Ascending aorta (tissue), 2 donors: ENCODE results near the gene ERC1. TPM values are rescaled to one million over a fixed set of nuclear protein-coding genes. Genes with fewer than 3 reads are reported as not detected.

ENCODE experiments used
- DNase-seq, 2 donors: peaks; one replicate each; pipeline ENCODE4 v3.0.0-alpha.2; 2019; ENCODE audit warnings: low spot score in 2 of 2
- H3K27ac ChIP-seq, 2 donors: fragments of 200-600 bp; sonication (generic); one replicate each; pipeline ENCODE4 v1.5.1; 2016 to 2017; ENCODE audit warnings: mild to moderate bottlenecking in 1 of 2
- H3K27me3 ChIP-seq: fragments of 200-600 bp; sonication (generic); one replicate; pipeline ENCODE4 v1.5.1; 2017
- H3K36me3 ChIP-seq, 2 donors: fragments of 200-600 bp; sonication (generic); one replicate each; pipeline ENCODE4 v1.5.1; 2016
- H3K4me1 ChIP-seq, 2 donors: fragments of 200-600 bp; sonication (generic); one replicate each; pipeline ENCODE4 v1.5.1; 2016 to 2017; ENCODE audit warnings: mild to moderate bottlenecking in 1 of 2
- H3K4me3 ChIP-seq, 2 donors: fragments of 200-600 bp; sonication (generic); one replicate each; pipeline ENCODE4 v1.5.1; 2016 to 2017; ENCODE audit warnings: mild to moderate bottlenecking in 1 of 2
- H3K9me3 ChIP-seq, 2 donors: fragments of 200-600 bp; sonication (generic); one replicate each; pipeline ENCODE4 v1.5.1; 2016
- CTCF ChIP-seq, 3 experiments: fragments of 200-600 bp in 2 of 3; fragments of 450-650 bp in 1 of 3; sonication (generic) in 2 of 3; IDR thresholded peaks; one replicate each; pipeline ENCODE4 v1.5.1; 2016 to 2019; ENCODE audit warnings: antibody characterized with exemption in 3 of 3, mild to moderate bottlenecking in 1 of 3, moderate library complexity in 1 of 3
- intact Hi-C: fragments of 100-400 bp; cut with DNase I; formaldehyde crosslinking; loops from one replicate; pipeline ENCODE4 v1.15.1; 2023
- total RNA-seq: library from RNA; depleted of rRNA; stranded (reverse); fragments of >200 nt; gene quantifications from one replicate; pipeline ENCODE4 v1.1.0, GENCODE V29; 2016

ERC1 gene
- total RNA-seq, 1 donor from 2014 or later = 41.4 TPM

GRCh38 chr12:1377117-1377516 is 386.1 kb downstream of the ERC1 start:
- intact Hi-C loops = no loop called here
- no peak for DNase-seq
- Histone ChIP-seq H3K27me3 (no peaks in the 10 kb centered on the region), H3K36me3 (peaks cover 10 to 34% of the 10 kb centered on the region in 2 donors), H3K27ac (no peak overlapping the region), H3K4me1 (no peaks in the 10 kb centered on the region), H3K4me3 (no peak overlapping the region), H3K9me3 (no peaks in the 10 kb centered on the region)
- TF ChIP-seq CTCF (IDR thresholded peaks at IDR 0.05) = no peak

- H3K4me1 ChIP-seq = no peaks in the 10 kb centered on the region
- no peaks in the 10 kb centered on the region for H3K9me3 ChIP-seq
- intact Hi-C loops = no loop called here
- H3K27me3 ChIP-seq = no peaks in the 10 kb centered on the region
- no peak overlapping the region for H3K4me3 ChIP-seq
- no peak for TF ChIP-seq CTCF (IDR thresholded peaks at IDR 0.05)
- H3K27ac ChIP-seq = no peak overlapping the region
- H3K36me3 ChIP-seq = peaks cover 10 to 28% of the 10 kb centered on the region in 2 donors
- no peak for DNase-seq
Measured at GRCh38 chr12:1377681-1378080, 386.7 kb downstream of the ERC1 start.

- TF ChIP-seq CTCF (IDR thresholded peaks at IDR 0.05) = no peak
- intact Hi-C loops = no loop called here
- DNase-seq = no peak
- no peaks in the 10 kb centered on the region for H3K9me3 ChIP-seq
- no peaks in the 10 kb centered on the region for H3K27me3 ChIP-seq
- H3K4me3 ChIP-seq = no peak overlapping the region
- H3K4me1 ChIP-seq = no peaks in the 10 kb centered on the region
- no peak overlapping the region for H3K27ac ChIP-seq
- H3K36me3 ChIP-seq = peaks cover 2 to 16% of the 10 kb centered on the region in 2 donors
Measured at GRCh38 chr12:1380171-1380851, 389.3 kb downstream of the ERC1 start.

GRCh38 chr12:1382151-1382550 is 391.1 kb downstream of the ERC1 start:
- DNase-seq = no peak
- intact Hi-C loops = no loop called here
- Histone ChIP-seq H3K27me3 (no peaks in the 10 kb centered on the region), H3K36me3 (peaks cover 0 to 12% of the 10 kb centered on the region in 2 donors), H3K27ac (no peak overlapping the region), H3K4me3 (no peak overlapping the region), H3K4me1 (no peaks in the 10 kb centered on the region), H3K9me3 (no peaks in the 10 kb centered on the region)
- no peak for TF ChIP-seq CTCF (IDR thresholded peaks at IDR 0.05)

- intact Hi-C loops = no loop called here
- no peaks in the 10 kb centered on the region for H3K27me3 ChIP-seq
- no peaks in the 10 kb centered on the region for H3K9me3 ChIP-seq
- H3K4me3 ChIP-seq = no peak overlapping the region
- H3K36me3 ChIP-seq = peaks cover 0 to 12% of the 10 kb centered on the region in 2 donors
- TF ChIP-seq CTCF (IDR thresholded peaks at IDR 0.05) = no peak
- no peak overlapping the region for H3K27ac ChIP-seq
- no peak for DNase-seq
- H3K4me1 ChIP-seq = no peaks in the 10 kb centered on the region
Measured at GRCh38 chr12:1382826-1383225, 391.8 kb downstream of the ERC1 start.

- TF ChIP-seq CTCF (IDR thresholded peaks at IDR 0.05) = no peak
- H3K36me3 ChIP-seq = peaks cover 0 to 13% of the 10 kb centered on the region in 2 donors
- no peak overlapping the region for H3K4me3 ChIP-seq
- no peaks in the 10 kb centered on the region for H3K4me1 ChIP-seq
- no peak overlapping the region for H3K27ac ChIP-seq
- no peak for DNase-seq
- no peaks in the 10 kb centered on the region for H3K27me3 ChIP-seq
- intact Hi-C loops = no loop called here
- H3K9me3 ChIP-seq = no peaks in the 10 kb centered on the region
Measured at GRCh38 chr12:1383758-1384157, 392.7 kb downstream of the ERC1 start.
